Activated naive CD4-positive, alpha-beta T cell treated with anti-CD3 and anti-CD28 coated beads, Interleukin-2, amount 10 ng/mL, durations not matched to agents 7 days and 5 days (primary cell): ENCODE data around the gene ARL2BP.
A peak's percentile ranks its signal among the peaks of the same experiment; 100 is the strongest.
"Not testable (repeated sequence)": the region's sequence is repeated elsewhere in the genome, so short reads cannot be mapped to it uniquely, and the experiment has no call there.

Source experiments
- CTCF ChIA-PET: fragments of 350-600 bp; sonication (Branson Sonifier 250); formaldehyde crosslinking; loops from one replicate; lab custom pipeline; 2021; ENCODE audit warnings: antibody characterized with exemption; lab: Charles Lee
- DNase-seq: peaks from one replicate; pipeline ENCODE4 v3.0.0-alpha.2; 2020
- H3K27ac Mint-ChIP-seq: one replicate; pipeline ENCODE4 v1.8.0; 2021; ENCODE audit warnings: mild to moderate bottlenecking, moderate library complexity, mixed read lengths
- H3K27me3 Mint-ChIP-seq: one replicate; pipeline ENCODE4 v1.8.0; 2021; ENCODE audit warnings: mild to moderate bottlenecking, mixed read lengths
- H3K36me3 Mint-ChIP-seq: one replicate; pipeline ENCODE4 v1.8.0; 2021; ENCODE audit warnings: mixed read lengths
- H3K4me1 Mint-ChIP-seq: one replicate; pipeline ENCODE4 v1.8.0; 2021; ENCODE audit warnings: mixed read lengths
- H3K4me3 Mint-ChIP-seq: one replicate; pipeline ENCODE4 v1.8.0; 2021; ENCODE audit warnings: mild to moderate bottlenecking, moderate library complexity, mixed read lengths
- H3K9me3 Mint-ChIP-seq: one replicate; pipeline ENCODE4 v1.8.0; 2021; ENCODE audit warnings: mixed read lengths

ARL2BP gene

DNA sequence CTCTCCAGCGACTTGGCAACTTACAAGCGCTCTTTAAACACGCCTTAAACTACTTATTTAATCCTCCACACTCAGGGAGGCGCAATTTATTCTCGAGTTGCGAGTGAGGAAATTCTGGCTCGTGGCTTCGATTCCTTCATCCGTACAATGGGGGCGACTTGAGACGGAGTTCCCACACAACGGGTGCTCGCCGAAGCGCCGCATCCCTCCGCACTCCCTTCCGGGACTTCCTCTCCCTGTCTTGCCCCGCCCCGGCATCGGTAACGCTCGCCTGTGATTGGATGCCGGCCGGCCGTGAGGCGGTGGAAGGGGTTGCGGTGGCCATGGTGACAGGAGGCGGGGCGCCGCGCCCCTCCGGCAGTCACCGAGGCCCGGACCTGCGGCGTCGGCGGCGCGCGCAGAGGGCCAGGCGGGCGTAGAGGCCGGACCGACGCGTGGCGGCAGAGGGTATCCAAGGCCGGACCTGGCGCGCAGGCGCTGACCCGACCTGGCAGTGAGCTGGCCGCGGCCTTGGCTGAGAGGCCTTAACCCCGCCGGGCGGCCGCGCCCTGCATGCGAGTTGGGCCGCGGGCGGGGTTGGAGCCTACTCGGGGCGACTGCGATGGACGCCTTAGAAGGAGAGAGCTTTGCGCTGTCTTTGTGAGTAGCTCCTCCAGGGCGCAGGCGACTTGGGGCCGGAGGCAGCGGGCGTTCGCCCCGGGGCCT is at the start of gene ARL2BP:
ARL2BP (plus strand) TSS at position 493 of the 705 bp plus-strand sequence; CDS start at position 602, 109 bp downstream.
- Mint-ChIP-seq H3K4me3 (peak within 1 kb of the TSS; percentile 75), H3K4me1 (peaks cover 25% of the 10 kb centered on the region), H3K36me3 (peaks cover 21% of the 10 kb centered on the region), H3K9me3 (no peaks in the 10 kb centered on the region), H3K27ac (peak within 1 kb of the TSS; percentile 73), H3K27me3 (no peaks in the 10 kb centered on the region)
- CTCF ChIA-PET, result interaction anchor here (1.0 to 1.6 kb wide), 3 partner anchors 9 to 174 kb away, joined by 3 to 4 read pairs (median 3); no protein-coding TSS in a partner anchor
- peak; percentile 99 for DNase-seq

DNA sequence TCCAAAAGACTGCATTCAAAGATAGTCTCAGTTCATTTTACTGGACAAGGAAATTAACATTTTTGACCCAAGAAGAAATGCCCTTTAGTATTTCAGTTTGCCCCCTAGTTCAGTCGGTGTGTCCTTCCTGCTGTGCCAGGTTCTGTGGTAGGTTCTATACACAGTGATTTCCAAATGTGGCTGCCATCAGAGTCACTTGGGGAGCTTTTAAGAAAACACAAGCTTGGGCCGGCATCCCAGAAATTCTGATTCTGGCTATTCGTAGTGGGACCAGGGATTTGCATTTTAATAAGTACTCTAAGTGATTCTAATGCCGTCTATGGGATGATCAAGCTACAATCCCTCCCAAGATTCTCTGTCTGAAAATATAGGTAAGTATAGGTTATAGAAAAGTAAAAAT is 48.8 kb upstream of the ARL2BP start:
- Mint-ChIP-seq H3K36me3 (peaks cover 10% of the 10 kb centered on the region), H3K4me3 (no peak overlapping the region), H3K27ac (no peak overlapping the region), H3K9me3 (no peaks in the 10 kb centered on the region), H3K4me1 (peaks cover 2% of the 10 kb centered on the region), H3K27me3 (no peaks in the 10 kb centered on the region)
- CTCF ChIA-PET, result interaction anchor here (1.6 kb wide), 1 partner anchor 112 kb away, joined by 3 read pairs; no protein-coding TSS in a partner anchor
- DNase-seq, result no peak

DNA sequence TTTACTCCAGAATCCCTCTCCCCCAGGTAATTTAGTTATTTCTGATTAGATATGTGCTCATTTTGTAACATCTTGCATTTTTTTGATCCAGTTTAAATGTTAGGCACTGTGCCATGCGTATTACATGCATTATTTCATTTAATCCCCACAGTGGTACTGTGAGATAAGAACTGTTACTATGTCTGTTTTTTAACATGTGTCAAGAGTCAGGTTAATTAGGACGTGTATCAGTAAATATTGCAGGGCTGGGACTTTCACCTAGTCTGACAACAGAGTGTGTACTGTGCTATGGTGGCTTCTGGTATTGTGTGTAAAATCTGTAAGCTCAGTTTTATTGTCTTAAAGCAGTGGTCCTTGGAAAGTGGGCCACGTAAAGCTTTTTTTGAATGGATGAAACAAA is 48.3 kb upstream of the ARL2BP start:
- CTCF ChIA-PET, result interaction anchor here (1.6 kb wide), 1 partner anchor 112 kb away, joined by 3 read pairs; no protein-coding TSS in a partner anchor
- Mint-ChIP-seq H3K4me1 (peaks cover 2% of the 10 kb centered on the region), H3K36me3 (peaks cover 10% of the 10 kb centered on the region)

DNA sequence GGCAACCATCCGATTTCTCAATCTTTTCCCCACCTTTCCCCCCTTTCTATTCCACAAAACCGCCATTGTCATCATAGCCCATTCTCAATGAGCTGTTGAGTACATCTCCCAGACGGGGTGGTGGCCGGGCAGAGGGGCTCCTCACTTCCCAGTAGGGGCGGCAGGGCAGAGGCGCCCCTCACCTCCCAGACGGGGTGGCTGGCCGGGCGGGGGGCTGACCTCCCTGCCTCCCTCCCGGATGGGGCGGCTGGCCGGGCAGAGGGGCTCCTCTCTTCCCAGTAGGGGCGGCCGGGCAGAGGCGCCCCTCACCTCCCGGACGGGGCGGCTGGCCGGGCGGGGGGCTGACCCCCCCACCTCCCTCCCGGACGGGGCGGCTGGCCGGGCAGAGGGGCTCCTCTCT is 44.7 kb upstream of the ARL2BP start:
- not testable (repeated sequence) for H3K27ac Mint-ChIP-seq

More for the DNA sequence above, 48.3 kb upstream of the ARL2BP start:
- no peaks in the 10 kb centered on the region for H3K9me3 Mint-ChIP-seq
- no peak overlapping the region for H3K4me3 Mint-ChIP-seq
- H3K27me3 Mint-ChIP-seq, result no peaks in the 10 kb centered on the region
- no peak overlapping the region for H3K27ac Mint-ChIP-seq
- no peak for DNase-seq

DNA sequence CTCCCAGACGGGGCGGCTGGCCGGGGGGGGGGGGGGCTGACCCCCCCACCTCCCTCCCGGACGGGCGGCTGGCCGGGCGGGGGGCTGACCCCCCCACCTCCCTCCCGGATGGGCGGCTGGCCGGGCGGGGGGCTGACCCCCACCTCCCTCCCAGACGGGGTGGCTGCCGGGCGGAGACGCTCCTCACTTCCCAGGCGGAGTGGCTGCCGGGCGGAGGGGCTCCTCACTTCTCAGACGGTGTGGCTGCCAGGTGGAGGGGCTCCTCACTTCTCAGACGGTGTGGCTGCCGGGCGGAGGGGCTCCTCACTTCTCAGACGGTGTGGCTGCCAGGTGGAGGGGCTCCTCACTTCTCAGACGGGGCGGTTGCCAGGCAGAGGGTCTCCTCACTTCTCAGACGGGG is 44.1 kb upstream of the ARL2BP start:
- H3K27me3 Mint-ChIP-seq, DNase-seq, H3K27ac Mint-ChIP-seq, H3K4me3 Mint-ChIP-seq, H3K9me3 Mint-ChIP-seq, CTCF ChIA-PET, H3K4me1 Mint-ChIP-seq: not testable (repeated sequence)
- H3K36me3 Mint-ChIP-seq, result peaks cover 22% of the 10 kb centered on the region

More for the DNA sequence above, 44.7 kb upstream of the ARL2BP start:
- H3K27me3 Mint-ChIP-seq, DNase-seq, H3K4me1 Mint-ChIP-seq, H3K9me3 Mint-ChIP-seq, CTCF ChIA-PET, H3K4me3 Mint-ChIP-seq: not testable (repeated sequence)
- peaks cover 16% of the 10 kb centered on the region for H3K36me3 Mint-ChIP-seq

DNA sequence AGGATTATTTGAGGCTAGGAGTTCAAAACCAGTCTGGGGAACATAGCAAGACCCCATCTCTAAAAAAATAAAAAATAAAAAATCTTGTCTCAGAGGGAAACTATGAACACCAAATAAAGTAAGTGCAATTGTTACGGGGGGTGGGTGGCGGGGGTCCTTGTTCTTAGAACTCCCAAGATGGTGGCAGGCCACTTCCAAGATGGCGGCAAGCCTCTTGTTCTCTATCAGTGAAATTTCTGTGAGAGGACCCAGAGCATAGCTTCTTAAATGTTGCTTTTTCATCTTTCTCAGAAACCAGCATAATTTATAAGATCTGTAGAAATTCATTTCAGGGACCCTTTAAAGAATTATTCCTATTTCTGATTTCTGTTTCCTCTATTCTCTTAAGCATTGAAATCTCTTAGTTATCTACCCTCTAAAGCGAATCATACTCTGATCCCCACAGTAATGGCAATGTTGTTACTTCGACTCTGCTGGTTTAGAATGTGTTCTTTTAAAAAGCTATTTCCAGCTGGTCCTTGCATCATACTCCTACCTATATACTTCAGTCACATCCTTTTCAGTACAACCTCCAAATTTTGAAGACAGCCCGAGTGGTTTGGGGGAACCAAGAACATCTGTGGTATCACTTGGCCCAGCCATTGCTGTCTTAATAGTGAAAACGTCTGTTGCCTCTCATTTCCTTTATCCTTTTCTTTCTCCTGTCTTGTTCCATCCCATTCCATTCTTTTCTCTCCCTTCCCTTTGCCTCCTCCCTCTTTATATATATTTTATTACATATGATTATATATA is 42.8 kb upstream of the ARL2BP start:
- Mint-ChIP-seq H3K27ac (no peak overlapping the region), H3K9me3 (no peaks in the 10 kb centered on the region), H3K4me1 (no peaks in the 10 kb centered on the region), H3K27me3 (no peaks in the 10 kb centered on the region), H3K36me3 (peaks cover 25% of the 10 kb centered on the region), H3K4me3 (no peak overlapping the region)
- no peak for DNase-seq
- CTCF ChIA-PET, result no interaction called here

DNA sequence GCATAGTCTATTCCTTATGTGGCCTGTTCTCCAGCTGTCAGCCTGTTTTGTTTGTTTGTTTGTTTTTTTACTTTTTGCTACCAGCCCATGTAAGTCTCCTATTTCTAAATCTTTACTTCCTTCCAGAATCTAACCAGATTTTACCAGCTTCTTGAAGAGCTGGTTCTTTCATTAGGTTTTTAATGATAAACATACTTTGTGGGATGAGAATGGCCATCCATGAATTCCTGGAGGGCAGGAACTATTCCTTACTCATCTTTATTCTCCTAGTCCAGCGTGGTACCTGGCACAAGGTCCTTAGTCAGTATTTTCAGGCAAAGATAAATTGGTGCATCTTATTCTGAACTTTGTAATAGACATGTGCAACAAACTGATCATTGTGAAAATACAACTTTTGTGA is 41.6 kb upstream of the ARL2BP start:
- Mint-ChIP-seq H3K4me1 (no peaks in the 10 kb centered on the region), H3K9me3 (no peaks in the 10 kb centered on the region), H3K27ac (no peak overlapping the region), H3K27me3 (no peaks in the 10 kb centered on the region), H3K36me3 (peaks cover 28% of the 10 kb centered on the region), H3K4me3 (no peak overlapping the region)
- DNase-seq, result no peak
- CTCF ChIA-PET, result no interaction called here

DNA sequence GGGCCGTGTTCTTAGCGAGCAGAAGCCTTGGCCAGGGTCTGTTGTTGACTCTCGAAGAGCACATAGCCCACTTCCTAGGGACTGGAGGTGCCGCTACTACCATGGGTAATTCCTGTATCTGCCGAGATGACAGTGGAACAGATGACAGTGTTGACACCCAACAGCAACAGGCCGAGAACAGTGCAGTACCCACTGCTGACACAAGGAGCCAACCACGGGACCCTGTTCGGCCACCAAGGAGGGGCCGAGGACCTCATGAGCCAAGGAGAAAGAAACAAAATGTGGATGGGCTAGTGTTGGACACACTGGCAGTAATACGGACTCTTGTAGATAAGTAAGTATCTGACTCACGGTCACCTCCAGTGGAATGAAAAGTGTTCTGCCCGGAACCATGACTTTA is 40.4 kb upstream of the ARL2BP start:
- no peak for DNase-seq
- Mint-ChIP-seq H3K36me3 (peaks cover 29% of the 10 kb centered on the region), H3K4me3 (no peak overlapping the region), H3K27me3 (no peaks in the 10 kb centered on the region), H3K4me1 (no peaks in the 10 kb centered on the region), H3K27ac (no peak overlapping the region), H3K9me3 (no peaks in the 10 kb centered on the region)
- CTCF ChIA-PET, result no interaction called here

DNA sequence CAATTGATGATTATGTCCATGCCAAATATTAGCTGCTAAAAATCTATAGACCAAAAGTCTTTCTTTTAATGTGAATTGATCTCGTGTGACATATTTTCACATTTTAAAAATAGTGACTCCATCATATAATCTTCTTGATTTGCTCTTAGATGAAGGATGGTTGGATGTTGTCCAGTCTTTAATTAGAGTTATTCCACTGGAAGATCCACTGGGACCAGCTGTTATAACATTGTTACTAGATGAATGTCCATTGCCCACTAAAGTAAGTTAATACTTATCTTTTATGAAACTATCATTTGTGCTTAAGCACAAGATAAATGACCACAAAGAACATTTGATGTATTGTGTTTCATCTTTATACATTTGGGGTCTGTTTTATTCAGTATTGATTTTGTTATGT is 36.1 kb upstream of the ARL2BP start:
- no peaks in the 10 kb centered on the region for H3K9me3 Mint-ChIP-seq
- no peaks in the 10 kb centered on the region for H3K4me1 Mint-ChIP-seq
- DNase-seq, result no peak
- H3K27me3 Mint-ChIP-seq, result no peaks in the 10 kb centered on the region
- no peak overlapping the region for H3K4me3 Mint-ChIP-seq
- CTCF ChIA-PET, result no interaction called here
- no peak overlapping the region for H3K27ac Mint-ChIP-seq
- H3K36me3 Mint-ChIP-seq, result peaks cover 51% of the 10 kb centered on the region

DNA sequence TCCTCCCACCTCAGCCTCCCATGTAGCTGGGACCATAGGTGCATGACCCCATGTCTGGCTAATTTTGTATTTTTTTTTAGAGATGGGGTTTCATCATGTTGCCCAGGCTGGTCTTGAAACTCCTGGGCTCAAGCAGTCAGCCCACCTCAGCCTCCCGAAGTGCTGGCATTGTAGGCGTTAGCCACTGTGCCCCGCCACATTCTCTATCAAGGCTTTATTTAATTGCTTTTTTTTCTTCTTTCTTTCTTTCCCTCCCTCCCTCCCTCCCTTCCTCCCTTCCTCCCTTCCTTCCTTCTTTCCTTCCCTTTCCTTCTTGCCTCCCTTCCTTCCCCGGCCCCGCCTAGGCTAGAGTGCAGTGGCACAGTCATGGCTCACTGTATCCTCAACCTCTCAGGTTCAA is 35.3 kb upstream of the ARL2BP start:
- no peak for DNase-seq
- H3K4me1 Mint-ChIP-seq, result no peaks in the 10 kb centered on the region
- H3K36me3 Mint-ChIP-seq, result peaks cover 59% of the 10 kb centered on the region
- H3K9me3 Mint-ChIP-seq, result no peaks in the 10 kb centered on the region
- no peak overlapping the region for H3K4me3 Mint-ChIP-seq
- CTCF ChIA-PET, result interaction anchor here (0.7 kb wide), 1 partner anchor 266 kb away, joined by 3 read pairs; no protein-coding TSS in a partner anchor
- no peaks in the 10 kb centered on the region for H3K27me3 Mint-ChIP-seq
- no peak overlapping the region for H3K27ac Mint-ChIP-seq

DNA sequence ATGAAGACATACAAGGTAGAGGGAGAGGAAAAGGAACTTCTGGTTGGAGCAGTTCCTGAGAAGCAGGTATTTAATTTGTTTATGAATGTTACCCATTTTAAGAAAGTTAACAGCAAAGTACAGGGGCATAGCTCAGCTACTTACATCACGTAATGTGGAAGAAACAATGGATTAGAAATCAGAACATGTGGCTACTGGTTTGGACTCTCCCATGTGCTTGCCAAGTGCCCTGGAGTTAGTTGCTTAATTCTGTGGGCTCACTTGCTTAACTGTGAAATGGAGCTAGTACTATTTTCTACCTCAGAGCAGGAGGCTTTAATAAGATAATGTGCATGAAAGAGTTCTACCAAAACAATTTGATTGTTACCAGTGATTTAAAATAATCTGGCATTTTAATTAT is 31.6 kb upstream of the ARL2BP start:
- H3K27me3 Mint-ChIP-seq, result no peaks in the 10 kb centered on the region
- no peak overlapping the region for H3K27ac Mint-ChIP-seq
- peaks cover 74% of the 10 kb centered on the region for H3K36me3 Mint-ChIP-seq
- no peak for DNase-seq
- peaks cover 24% of the 10 kb centered on the region for H3K9me3 Mint-ChIP-seq
- no peak overlapping the region for H3K4me3 Mint-ChIP-seq
- CTCF ChIA-PET, result no interaction called here
- no peaks in the 10 kb centered on the region for H3K4me1 Mint-ChIP-seq

DNA sequence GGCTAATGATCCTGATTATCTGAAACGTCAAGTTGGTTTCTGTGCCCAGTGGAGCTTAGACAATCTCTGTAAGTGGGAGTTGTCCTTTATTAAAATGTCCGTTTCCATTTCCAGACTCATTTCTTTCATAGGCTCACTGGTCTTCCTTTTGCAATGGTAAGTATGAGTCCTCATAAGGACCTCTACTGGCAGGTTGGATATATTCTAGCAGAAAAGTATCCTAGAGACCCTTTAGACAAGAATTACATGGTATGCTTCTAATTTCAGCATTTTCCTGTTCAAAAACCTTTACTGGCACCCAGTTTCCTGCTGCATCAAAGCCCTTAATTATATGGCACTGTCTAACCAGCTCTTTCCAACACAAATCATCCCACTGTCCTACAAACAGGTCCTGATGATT is 28.1 kb upstream of the ARL2BP start:
- Mint-ChIP-seq H3K27me3 (no peaks in the 10 kb centered on the region), H3K9me3 (peaks cover 34% of the 10 kb centered on the region), H3K4me1 (no peaks in the 10 kb centered on the region), H3K4me3 (no peak overlapping the region), H3K36me3 (peaks cover 87% of the 10 kb centered on the region), H3K27ac (no peak overlapping the region)
- CTCF ChIA-PET, result no interaction called here
- no peak for DNase-seq

DNA sequence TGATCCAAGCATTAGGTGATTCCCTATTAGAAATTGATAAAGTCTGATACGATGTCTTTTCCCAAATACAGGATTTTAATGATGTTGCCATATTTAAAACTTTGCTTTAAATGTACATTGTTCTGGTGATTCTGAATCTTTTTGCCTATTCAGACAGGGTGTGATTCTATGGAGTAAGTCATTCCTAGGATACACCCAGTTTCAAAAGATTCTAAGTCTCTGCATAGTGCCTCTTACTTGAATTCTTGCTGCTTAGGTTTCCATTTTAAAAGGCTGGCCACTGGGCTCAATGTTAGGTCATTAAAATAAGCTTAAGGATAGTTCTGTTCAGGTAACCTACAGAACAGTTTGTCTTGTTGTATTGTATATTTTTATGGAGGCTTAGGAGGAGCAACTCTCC is 22.0 kb upstream of the ARL2BP start:
- H3K4me3 Mint-ChIP-seq, result no peak overlapping the region
- H3K4me1 Mint-ChIP-seq, result no peaks in the 10 kb centered on the region
- DNase-seq, result no peak
- peaks cover 69% of the 10 kb centered on the region for H3K36me3 Mint-ChIP-seq
- H3K27ac Mint-ChIP-seq, result no peak overlapping the region
- CTCF ChIA-PET, result no interaction called here
- H3K27me3 Mint-ChIP-seq, result no peaks in the 10 kb centered on the region
- peaks cover 13% of the 10 kb centered on the region for H3K9me3 Mint-ChIP-seq

DNA sequence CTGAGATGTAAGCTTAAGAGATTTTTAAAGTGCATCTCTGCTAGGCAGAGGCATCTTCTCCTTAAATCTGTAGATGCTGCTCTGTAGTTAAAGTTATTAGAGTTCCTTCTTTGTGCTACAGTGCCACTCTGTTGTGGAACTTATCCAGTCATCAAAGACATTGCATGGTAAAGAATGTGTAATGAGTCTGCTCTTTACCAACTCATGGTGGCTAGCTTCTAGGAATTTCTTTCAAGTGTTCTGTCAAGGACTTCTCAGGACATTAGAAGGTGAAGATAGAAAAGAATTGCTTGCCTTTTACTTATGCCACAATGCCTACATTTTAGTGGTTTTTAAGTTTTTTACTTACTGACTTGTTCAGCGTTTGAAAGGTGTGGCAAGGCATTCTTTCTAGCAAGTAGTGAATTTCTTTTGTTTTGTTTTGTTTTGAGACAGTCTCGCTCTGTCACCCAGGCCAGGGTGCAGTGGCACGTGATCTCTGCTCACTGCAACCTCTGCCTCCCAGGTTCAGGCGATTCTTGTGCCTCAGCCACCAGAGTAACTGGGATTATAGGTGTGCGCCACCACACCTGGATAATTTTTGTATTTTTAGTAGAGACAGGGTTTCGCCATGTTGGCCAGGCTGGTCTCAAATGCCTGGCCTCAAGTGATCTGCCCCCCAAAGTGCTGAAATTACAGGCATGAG is 20.3 kb upstream of the ARL2BP start:
- no peak overlapping the region for H3K4me3 Mint-ChIP-seq
- CTCF ChIA-PET, result interaction anchor here (0.7 kb wide), 1 partner anchor 194 kb away, joined by 3 read pairs; no protein-coding TSS in a partner anchor
- H3K27me3 Mint-ChIP-seq, result no peaks in the 10 kb centered on the region
- no peaks in the 10 kb centered on the region for H3K4me1 Mint-ChIP-seq
- peaks cover under 1% of the 10 kb centered on the region for H3K9me3 Mint-ChIP-seq
- H3K27ac Mint-ChIP-seq, result no peak overlapping the region
- no peak for DNase-seq
- peaks cover 57% of the 10 kb centered on the region for H3K36me3 Mint-ChIP-seq
